ENCODE data around the gene CCDC3.

CCDC3 gene

DNA sequence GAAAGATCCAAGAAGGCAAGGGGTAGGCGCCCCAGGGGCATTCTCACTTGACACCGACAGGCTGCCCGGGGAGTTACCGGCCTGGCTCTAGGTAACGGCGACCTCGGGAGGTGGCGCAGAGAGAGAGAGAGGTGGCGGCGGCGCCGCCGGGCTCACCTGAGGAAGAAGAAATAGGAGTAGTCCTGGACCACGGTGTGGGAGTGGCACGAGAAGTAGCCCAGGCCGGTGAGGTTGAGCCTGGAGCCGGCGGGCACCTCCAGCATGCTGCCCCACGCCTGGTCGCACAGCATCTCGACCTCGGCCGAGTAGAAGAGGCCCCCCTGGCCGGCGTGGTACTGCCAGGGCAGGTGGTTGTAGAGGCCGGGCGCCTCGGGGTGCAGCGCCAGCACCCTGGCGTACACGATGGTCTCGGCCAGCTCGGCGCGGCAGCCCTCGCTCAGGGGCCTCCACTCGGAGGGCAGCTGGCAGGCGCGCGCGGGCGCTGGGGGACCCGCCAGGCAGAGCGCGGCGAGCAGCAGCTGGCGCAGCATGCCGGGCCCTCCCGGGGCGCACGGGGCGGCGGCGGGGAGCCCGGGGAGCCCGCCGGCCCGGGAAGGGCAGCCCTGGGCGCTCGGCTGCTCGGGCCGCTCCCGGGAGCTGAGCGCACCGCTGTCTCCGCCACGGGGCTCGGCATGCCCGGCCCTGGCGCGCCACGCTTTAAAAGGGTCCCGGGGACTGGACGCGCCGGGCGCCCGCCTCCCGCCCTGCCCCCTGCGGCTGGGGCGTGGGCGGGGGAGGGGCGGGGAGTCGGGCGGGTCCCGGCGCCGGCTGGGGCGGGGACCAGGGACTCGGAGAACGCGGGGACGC lies at the start of gene CCDC3:
Gene CCDC3 (minus strand): TSS at position 673 of the 846 bp plus-strand sequence. CDS start 143 bp downstream, at position 530.
- H3K4me3 ChIP-seq (ENCODE audit: low read depth, low read length), result peak within 1 kb of the TSS; percentile 58
- DNase-seq (ENCODE audit: low read depth), result no peak
- no peak for TF ChIP-seq CTCF (conservative IDR thresholded peaks at IDR 0.05; ENCODE audit: low read depth, low read length)

DNA sequence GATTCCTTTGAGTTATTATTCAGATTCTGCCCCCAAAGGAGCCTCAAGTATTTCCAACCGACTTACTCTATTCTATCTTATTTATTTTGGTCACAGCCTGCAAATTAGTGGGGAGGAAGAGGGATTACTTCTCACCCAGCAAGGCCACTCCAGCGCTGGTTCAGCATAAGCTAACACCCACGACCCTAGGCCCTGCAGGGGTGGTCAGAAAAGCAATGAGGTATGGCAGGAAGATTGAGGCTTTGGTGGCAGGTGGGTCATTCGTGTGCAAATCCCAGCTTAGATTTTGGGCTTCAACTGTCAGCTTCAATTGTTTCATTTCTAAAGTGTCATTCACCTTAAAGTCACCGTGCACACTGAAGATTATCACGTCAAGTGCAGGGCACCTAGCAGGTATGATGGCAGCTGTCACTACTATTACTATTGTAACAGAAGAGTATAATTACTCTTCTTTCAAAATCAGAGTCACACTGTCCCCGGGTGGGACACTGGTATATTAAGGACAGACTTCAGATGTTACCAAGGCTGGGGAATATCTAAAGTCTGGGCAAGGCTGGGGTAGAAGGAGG lies 49.7 kb upstream of the CCDC3 start:
- H3K4me3 ChIP-seq (ENCODE audit: low read depth, low read length), result no peak overlapping the region
- no peak for DNase-seq (ENCODE audit: low read depth)
- TF ChIP-seq CTCF (conservative IDR thresholded peaks at IDR 0.05; ENCODE audit: low read depth, low read length), result no peak

DNA sequence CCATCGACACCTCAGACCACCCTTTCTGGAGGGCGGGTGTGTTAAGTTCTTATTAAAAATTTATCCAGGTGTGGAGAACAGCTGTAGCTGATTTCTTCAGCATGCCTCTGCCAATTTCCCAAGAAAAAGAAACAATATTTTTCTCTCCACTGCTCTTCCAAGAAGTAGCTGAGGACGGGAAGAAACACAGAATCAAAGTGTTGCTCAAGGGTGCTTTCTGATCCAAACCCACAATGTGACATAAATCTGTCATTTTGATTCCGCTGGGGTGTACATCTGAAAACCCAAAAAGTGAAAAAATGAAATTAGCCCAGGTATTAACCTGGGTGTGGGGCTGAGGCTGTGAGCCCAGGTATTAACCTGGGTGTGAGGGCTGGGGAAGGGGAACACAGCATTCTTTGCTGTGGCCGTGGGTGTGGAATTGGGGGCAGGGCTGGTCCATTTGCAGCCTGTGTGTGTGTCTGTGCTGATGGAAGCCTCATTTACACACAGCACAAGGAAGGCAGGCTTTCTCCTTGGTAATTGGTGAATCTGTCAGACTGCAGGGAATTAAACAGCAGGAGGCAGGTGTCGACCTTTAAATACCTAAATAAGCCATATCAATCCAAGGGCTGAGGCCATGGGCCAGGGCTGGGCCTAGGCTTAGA lies 48.4 kb upstream of the CCDC3 start:
- DNase-seq (ENCODE audit: low read depth), result no peak
- no peak overlapping the region for H3K4me3 ChIP-seq (ENCODE audit: low read depth, low read length)
- no peak for TF ChIP-seq CTCF (conservative IDR thresholded peaks at IDR 0.05; ENCODE audit: low read depth, low read length)

DNA sequence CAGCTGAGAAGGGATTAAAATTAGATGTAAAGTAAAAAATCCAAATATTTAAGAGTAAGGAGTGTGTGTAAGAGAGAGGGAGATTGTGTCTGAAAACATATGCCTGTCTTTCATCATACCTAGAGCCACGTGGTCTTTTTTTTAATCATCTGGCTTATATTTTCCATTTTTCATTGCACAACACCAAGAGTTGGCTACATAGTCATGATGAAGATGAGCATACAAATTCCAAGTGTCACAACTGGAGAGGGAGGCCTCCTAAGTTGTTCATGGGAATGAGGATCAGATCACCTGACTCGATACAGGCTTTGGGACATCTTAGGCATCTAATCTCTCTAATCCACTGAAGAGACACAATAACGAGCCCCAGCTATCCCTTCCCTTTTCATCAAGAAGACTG lies 47.2 kb upstream of the CCDC3 start:
- TF ChIP-seq CTCF (conservative IDR thresholded peaks at IDR 0.05; ENCODE audit: low read depth, low read length), result no peak
- H3K4me3 ChIP-seq (ENCODE audit: low read depth, low read length), result no peak overlapping the region
- no peak for DNase-seq (ENCODE audit: low read depth)

DNA sequence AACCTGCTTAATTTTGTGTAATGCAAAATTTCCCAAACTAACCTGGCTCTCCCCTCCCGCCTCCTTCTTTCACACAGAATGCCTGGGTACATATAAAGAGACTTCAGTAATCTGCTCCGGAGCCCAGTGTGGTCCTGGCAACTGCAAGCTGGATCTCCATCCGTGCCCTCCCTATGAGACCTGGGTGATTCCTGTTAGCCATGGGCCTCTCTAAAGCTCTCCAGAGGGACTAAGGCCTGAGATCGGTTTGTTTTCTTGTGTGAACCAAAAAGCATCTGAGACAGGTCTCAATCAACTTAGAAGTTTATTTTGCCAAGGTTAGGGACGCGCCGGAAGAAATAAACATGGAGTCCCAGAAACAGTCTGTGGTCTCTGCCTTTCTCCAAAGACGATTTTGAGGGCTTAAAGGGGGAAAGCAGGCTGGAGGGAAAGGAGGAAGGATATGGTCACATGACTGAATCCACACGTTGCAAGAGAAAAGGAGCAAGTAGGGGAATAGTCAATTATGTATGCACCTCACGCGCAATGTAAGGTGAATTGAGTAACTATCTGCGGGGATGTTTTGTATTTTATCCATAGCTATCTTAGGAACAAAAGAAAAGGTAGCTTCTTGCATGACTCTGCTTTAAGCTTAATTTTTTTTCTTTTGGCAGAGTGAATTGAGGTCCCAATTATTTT lies 46.2 kb upstream of the CCDC3 start:
- no peak for DNase-seq (ENCODE audit: low read depth)
- no peak for TF ChIP-seq CTCF (conservative IDR thresholded peaks at IDR 0.05; ENCODE audit: low read depth, low read length)
- H3K4me3 ChIP-seq (ENCODE audit: low read depth, low read length), result no peak overlapping the region

GRCh38 chr10:13046851-13047528 lies 45.5 kb upstream of the CCDC3 start:
- no peak overlapping the region for H3K4me3 ChIP-seq (ENCODE audit: low read depth, low read length)
- no peak for DNase-seq (ENCODE audit: low read depth)
- TF ChIP-seq CTCF (conservative IDR thresholded peaks at IDR 0.05; ENCODE audit: low read depth, low read length), result no peak
